Prostate gland (tissue), 2 donors: ENCODE results near the gene STK4. TPM values are rescaled to one million over a fixed set of nuclear protein-coding genes. Genes with fewer than 3 reads are reported as not detected.
"Not testable (repeated sequence)": the region's sequence is repeated elsewhere in the genome, so short reads cannot be mapped to it uniquely, and the experiment has no call there.

ENCODE experiments used
- DNase-seq: peaks from one replicate; pipeline ENCODE4 v3.0.0-alpha.2; 2019; ENCODE audit warnings: low spot score
- H3K27ac ChIP-seq, 2 donors: fragments of 200-600 bp; sonication (generic); 2 replicates each; pipeline ENCODE4 v1.5.1; 2017 to 2019
- H3K27me3 ChIP-seq: fragments of 200-600 bp; sonication (generic); replicated peaks from 2 replicates; pipeline ENCODE4 v1.5.1; 2019; ENCODE audit not compliant: insufficient read depth
- H3K36me3 ChIP-seq, 2 donors: fragments of 200-600 bp; sonication (generic); 1 replicate in 1 of 2; 2 replicates in 1 of 2; pipeline versions ENCODE4 v1.5.1 to v1.8.1; 2017 to 2019
- H3K4me1 ChIP-seq: fragments of 200-600 bp; sonication (generic); replicated peaks from 2 replicates; pipeline ENCODE4 v1.5.1; 2019
- H3K4me3 ChIP-seq, 2 donors: fragments of 200-600 bp; sonication (generic); 2 replicates each; pipeline ENCODE4 v1.5.1; 2017 to 2019
- H3K9me3 ChIP-seq: fragments of 200-600 bp; sonication (generic); 2 replicates; pipeline ENCODE4 v1.5.1; 2017
- CTCF ChIP-seq, 4 experiments: fragments of 200-600 bp in 2 of 4; fragments of 450-650 bp in 2 of 4; sonication (generic) in 2 of 4; IDR thresholded peaks; 1 replicate in 3 of 4; 2 replicates in 1 of 4; pipeline ENCODE4 v1.5.1; 2016 to 2019; ENCODE audit warnings: antibody characterized with exemption in 4 of 4, mild to moderate bottlenecking in 2 of 4, moderate library complexity in 2 of 4
- POLR2A ChIP-seq: fragments of 450-650 bp; IDR thresholded peaks from one replicate; pipeline ENCODE4 v1.6.1; 2016; ENCODE audit warnings: antibody characterized with exemption, mild to moderate bottlenecking
- POLR2AphosphoS5 ChIP-seq: sonication (generic); formaldehyde crosslinking; IDR thresholded peaks from one replicate; pipeline ENCODE4 v1.6.1; 2017; ENCODE audit warnings: antibody characterized with exemption
- WGBS: methylation state at CpG from one replicate; pipeline ENCODE4 v1.1.5; 2018; 5-methylcytosine and 5-hydroxymethylcytosine counted together
- intact Hi-C: fragments of 100-400 bp; cut with DNase I; formaldehyde crosslinking; loops from one replicate; pipeline ENCODE4 v1.14.2; 2022
- total RNA-seq, 2 donors: library from RNA; depleted of rRNA; stranded (reverse); fragments of >200 nt; gene quantifications; one replicate each; pipeline ENCODE4 v1.1.0, GENCODE V29; 2016

The STK4 gene
- total RNA-seq, 2 donors from 2014 or later = 14.4 to 35.1 TPM

GRCh38 chr20:45058168-45058850, 92.0 kb downstream of the STK4 start:
- no peak for DNase-seq
- no peaks in the 10 kb centered on the region for H3K4me1 ChIP-seq
- no peaks in the 10 kb centered on the region for H3K9me3 ChIP-seq
- TF ChIP-seq POLR2A (no peak), POLR2AphosphoS5 (no peak)
- no peak overlapping the region for H3K4me3 ChIP-seq
- WGBS = 87% methylated on average over 4 of the region's 4 CpGs
- no peak overlapping the region for H3K27ac ChIP-seq
- H3K36me3 ChIP-seq = no peaks in the 10 kb centered on the region
- intact Hi-C loops = no loop called here
- no peaks in the 10 kb centered on the region for H3K27me3 ChIP-seq

- Histone ChIP-seq H3K4me3 (no peak overlapping the region), H3K27me3 (no peaks in the 10 kb centered on the region), H3K4me1 (no peaks in the 10 kb centered on the region), H3K36me3 (no peaks in the 10 kb centered on the region), H3K9me3 (no peaks in the 10 kb centered on the region), H3K27ac (no peak overlapping the region)
- TF ChIP-seq CTCF (IDR thresholded peaks at IDR 0.05) (no peak), POLR2AphosphoS5 (no peak), POLR2A (no peak)
- WGBS = 93% methylated on average over 6 of the region's 6 CpGs
- no peak for DNase-seq
- intact Hi-C loops = no loop called here
These were observed 92.9 kb downstream of the STK4 start for GRCh38 chr20:45059022-45059728.

GRCh38 chr20:45060294-45060693, 94.0 kb downstream of the STK4 start:
- no peak for TF ChIP-seq POLR2AphosphoS5
- TF ChIP-seq POLR2A = no peak
- Histone ChIP-seq H3K27me3 (no peaks in the 10 kb centered on the region), H3K4me3 (no peak overlapping the region), H3K4me1 (no peaks in the 10 kb centered on the region), H3K36me3 (no peaks in the 10 kb centered on the region), H3K9me3 (no peaks in the 10 kb centered on the region), H3K27ac (no peak overlapping the region)
- WGBS = 84% methylated on average over 4 of the region's 4 CpGs
- DNase-seq = no peak
- intact Hi-C loops = no loop called here

- TF ChIP-seq POLR2AphosphoS5 (no peak), POLR2A (no peak), CTCF (IDR thresholded peaks at IDR 0.05) (no peak)
- no peaks in the 10 kb centered on the region for H3K9me3 ChIP-seq
- 76% methylated on average over 4 of the region's 4 CpGs for WGBS
These were observed 94.9 kb downstream of the STK4 start for GRCh38 chr20:45061244-45061643.

GRCh38 chr20:45063107-45063506, 96.8 kb downstream of the STK4 start:
- H3K4me3 ChIP-seq, DNase-seq, H3K9me3 ChIP-seq, H3K4me1 ChIP-seq, H3K27ac ChIP-seq, intact Hi-C loops, H3K27me3 ChIP-seq, H3K36me3 ChIP-seq: not testable (repeated sequence)
- WGBS = 86% methylated on average over 2 of the region's 2 CpGs

More at GRCh38 chr20:45061244-45061643, 94.9 kb downstream of the STK4 start:
- intact Hi-C loops = no loop called here
- H3K4me1 ChIP-seq = no peaks in the 10 kb centered on the region
- no peak overlapping the region for H3K4me3 ChIP-seq
- H3K27me3 ChIP-seq = no peaks in the 10 kb centered on the region
- no peaks in the 10 kb centered on the region for H3K36me3 ChIP-seq
- no peak for DNase-seq
- H3K27ac ChIP-seq = no peak overlapping the region

- no peaks in the 10 kb centered on the region for H3K27me3 ChIP-seq
- H3K27ac ChIP-seq = no peak overlapping the region
- no peaks in the 10 kb centered on the region for H3K9me3 ChIP-seq
- DNase-seq = no peak
- intact Hi-C loops = no loop called here
- H3K4me3 ChIP-seq = no peak overlapping the region
- no peaks in the 10 kb centered on the region for H3K4me1 ChIP-seq
- H3K36me3 ChIP-seq = no peaks in the 10 kb centered on the region
- TF ChIP-seq CTCF (IDR thresholded peaks at IDR 0.05) (no peak), POLR2A (no peak), POLR2AphosphoS5 (no peak)
These were observed 98.5 kb downstream of the STK4 start for GRCh38 chr20:45064812-45065211.
